Stimulated activated CD4-positive, alpha-beta T cell treated with anti-CD3 and anti-CD28 coated beads, Interleukin-15, amount 100 ng/mL, for 1 hour (primary cell): ENCODE measurements around the gene ANO2.

Source experiments
- DNase-seq, 2 donors: peaks; one replicate each; pipeline ENCODE4 v3.0.0-alpha.2; 2020; ENCODE audit warnings: low read depth in 1 of 2, low spot score in 1 of 2

The ANO2 gene

DNA sequence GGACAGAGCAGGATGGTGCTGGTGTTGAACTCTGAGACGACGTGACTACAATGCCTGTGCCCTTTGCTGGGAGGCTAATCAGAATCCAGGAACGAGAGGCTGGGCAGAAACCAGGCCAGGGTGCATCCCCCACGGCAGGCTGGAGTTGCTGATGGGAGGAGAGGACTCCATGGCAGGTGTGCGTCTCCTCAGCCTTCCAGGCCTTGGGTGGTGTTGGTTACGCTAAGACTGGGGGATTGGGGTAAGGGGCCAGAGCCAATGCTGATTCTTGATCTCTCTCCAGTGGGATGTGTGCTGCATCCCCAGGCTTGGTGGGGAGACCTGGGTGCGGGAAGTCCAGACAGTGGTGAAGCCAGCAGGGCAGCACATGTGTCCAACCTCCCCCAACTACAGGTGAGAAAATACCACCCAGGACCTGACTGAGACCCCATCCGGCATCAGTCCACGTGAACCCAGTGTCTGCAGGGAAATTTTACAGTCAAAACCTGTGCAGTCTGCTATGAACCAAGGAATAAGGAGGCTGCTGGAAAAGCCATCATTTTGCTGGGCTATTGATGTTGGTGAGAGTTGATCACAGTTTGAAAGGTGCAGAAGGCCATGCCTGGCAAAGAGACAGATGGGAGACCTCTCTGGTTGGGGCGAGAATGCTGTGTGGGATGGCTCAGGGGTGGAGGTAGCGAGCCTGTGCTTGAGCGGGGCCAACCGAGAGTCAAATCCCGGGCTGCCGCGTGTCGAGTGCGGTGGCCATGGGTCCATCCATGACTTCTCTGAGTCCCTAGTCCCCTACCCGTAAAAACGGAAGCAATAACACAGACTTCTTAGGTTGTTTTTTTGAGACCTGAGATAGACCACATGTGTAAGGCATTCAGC is 423.4 kb downstream of the ANO2 start:
- DNase-seq = no peak

DNA sequence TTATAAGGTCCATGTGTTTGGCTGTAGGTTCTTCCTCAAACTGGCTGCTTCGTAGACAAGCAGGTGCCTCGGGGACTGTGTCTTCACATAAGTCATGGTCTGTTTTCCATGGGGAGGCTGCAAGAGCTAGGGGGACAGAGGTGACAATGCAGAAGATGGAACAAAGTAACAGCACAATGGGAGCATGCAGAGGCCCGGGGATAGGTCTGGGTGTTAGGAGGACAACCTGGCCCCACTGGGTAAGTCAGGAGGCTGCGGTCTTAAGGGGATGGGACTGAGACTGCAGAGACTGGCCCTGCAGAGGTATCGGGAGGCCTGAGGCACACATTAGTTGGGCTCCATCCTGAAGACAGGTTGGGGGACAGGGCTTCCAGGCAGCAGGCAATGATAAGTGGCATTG is 424.2 kb downstream of the ANO2 start:
- no peak for DNase-seq

DNA sequence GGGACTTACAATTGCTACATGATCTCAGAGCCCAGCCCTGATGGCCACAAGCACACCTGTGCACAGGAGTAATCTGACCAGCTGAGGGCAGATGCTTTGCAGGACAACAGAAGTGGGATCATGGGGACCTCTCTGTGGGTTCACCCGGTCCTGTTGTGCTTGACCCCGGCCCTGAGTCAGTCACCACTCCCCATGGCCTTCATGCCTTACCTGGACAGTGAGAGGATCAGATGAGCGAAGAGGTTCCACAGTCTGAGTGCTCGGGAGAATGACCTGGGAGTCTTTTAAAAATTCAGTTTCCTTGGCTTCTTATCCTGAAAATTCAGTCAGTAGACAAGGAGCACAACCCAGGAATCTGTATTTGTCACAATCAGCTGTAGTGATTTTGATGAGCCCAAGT is 425.0 kb downstream of the ANO2 start:
- DNase-seq = no peak

- DNase-seq = no peak
Measured at GRCh38 chr12:5518584-5519365, 426.3 kb downstream of the ANO2 start.

DNA sequence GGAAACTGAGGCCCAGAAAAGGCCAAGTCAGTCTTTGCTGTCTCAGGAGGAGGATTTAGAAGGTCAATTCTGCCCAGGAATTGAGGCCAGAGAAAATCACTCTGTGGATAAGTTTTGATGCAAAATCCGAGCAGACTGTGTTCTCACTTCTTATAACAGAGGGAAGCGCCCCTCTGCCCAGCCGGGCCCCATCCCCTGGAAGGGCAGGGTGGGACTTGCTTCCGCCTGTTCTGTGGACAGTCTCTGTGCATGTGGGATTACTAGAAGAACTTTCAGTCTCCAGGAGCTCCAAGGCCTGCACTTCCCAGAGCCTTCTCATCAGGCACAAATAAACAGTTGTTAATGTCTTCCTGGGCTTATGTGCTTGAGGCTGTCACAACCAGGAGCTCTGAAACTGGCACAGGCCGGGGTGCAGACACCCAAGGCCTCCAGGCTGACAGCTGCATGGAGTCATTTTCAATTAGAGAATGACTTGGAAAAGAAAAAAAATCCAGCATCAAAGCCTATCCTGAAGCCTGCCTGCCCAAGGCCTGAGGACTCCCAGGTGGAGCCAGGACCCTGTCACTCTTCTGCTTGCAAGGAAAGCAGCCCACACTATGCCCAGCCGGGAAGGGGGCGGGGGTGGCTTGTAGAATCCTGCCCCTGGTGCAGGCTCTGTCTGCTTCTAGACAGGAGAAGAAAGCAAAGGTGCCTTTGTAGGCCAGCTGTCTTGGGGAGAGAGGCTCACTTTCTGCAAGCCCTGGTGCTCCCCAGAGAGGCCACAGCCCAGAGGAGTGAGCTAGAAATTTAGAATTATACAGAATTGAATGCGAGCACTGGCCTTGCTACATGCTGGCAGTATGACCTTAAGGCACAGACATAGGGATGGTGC is 428.5 kb downstream of the ANO2 start:
- no peak for DNase-seq

GRCh38 chr12:5515458-5515857 is 429.6 kb downstream of the ANO2 start:
- DNase-seq = no peak

DNA sequence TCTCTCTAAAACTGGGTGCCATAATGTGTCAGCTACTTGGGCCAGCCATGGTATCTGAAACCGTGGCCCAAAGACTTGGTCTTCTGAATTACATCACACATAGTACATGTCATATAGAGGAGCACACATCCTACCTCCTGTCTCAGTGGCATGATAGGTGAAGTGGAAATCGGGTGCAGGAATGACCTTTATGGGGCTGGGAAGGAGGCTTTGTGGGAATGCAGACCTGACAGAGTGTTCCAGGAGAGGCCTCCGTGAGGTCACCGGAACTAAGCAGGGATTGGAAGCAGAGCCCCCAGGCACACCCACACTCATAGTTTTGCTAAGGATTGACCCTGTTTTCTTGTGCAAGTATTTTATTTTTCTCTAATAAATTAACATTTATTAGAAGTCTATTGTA is 430.5 kb downstream of the ANO2 start:
- no peak for DNase-seq

GRCh38 chr12:5514016-5514415 is 431.0 kb downstream of the ANO2 start:
- no peak for DNase-seq

- no peak for DNase-seq
Measured at GRCh38 chr12:5513406-5513805, 431.7 kb downstream of the ANO2 start.
